Vagina (tissue), 2 donors: ENCODE measurements around the gene LDB2. TPM values are rescaled to one million over a fixed set of nuclear protein-coding genes. Genes with fewer than 3 reads are reported as not detected.

Source experiments
- DNase-seq, 2 donors: peaks; one replicate each; pipeline ENCODE4 v3.0.0-alpha.2; 2017; ENCODE audit errors: extremely low spot score in 2 of 2
- H3K27ac ChIP-seq: fragments of 200-600 bp; sonication (generic); one replicate; pipeline ENCODE4 v1.5.1; 2019
- H3K27me3 ChIP-seq: fragments of 200-600 bp; sonication (generic); one replicate; pipeline ENCODE4 v1.5.1; 2019
- H3K36me3 ChIP-seq, 2 donors: fragments of 200-600 bp; sonication (generic); one replicate each; pipeline ENCODE4 v1.5.1; 2017 to 2019
- H3K4me1 ChIP-seq: fragments of 200-600 bp; sonication (generic); one replicate; pipeline ENCODE4 v1.5.1; 2019
- H3K4me3 ChIP-seq, 2 donors: fragments of 200-600 bp; sonication (generic); 1 replicate in 1 of 2; 2 replicates in 1 of 2; pipeline ENCODE4 v1.5.1; 2016 to 2019
- H3K9me3 ChIP-seq: fragments of 200-600 bp; sonication (generic); one replicate; pipeline ENCODE4 v1.5.1; 2019
- CTCF ChIP-seq, 3 experiments: fragments of 450-650 bp in 2 of 3; fragments of 200-600 bp in 1 of 3; sonication (generic) in 1 of 3; IDR thresholded peaks; one replicate each; pipeline ENCODE4 v1.5.1; 2017 to 2019; ENCODE audit warnings: antibody characterized with exemption in 3 of 3, mild to moderate bottlenecking in 2 of 3, moderate library complexity in 2 of 3
- POLR2A ChIP-seq, 2 donors: fragments of 450-650 bp; IDR thresholded peaks; one replicate each; pipeline ENCODE4 v1.6.1; 2017; ENCODE audit warnings: antibody characterized with exemption in 2 of 2, mild to moderate bottlenecking in 2 of 2, moderate library complexity in 2 of 2
- POLR2AphosphoS5 ChIP-seq, 2 donors: sonication (generic); formaldehyde crosslinking; IDR thresholded peaks; one replicate each; pipeline ENCODE4 v1.9.0; 2017; ENCODE audit warnings: antibody characterized with exemption in 2 of 2, mild to moderate bottlenecking in 2 of 2, low read depth in 1 of 2; ENCODE audit not compliant: insufficient read depth in 1 of 2
- intact Hi-C: fragments of 100-400 bp; cut with DNase I; formaldehyde crosslinking; loops from one replicate; pipeline ENCODE4 v1.15.1; 2023
- total RNA-seq: library from RNA; depleted of rRNA; stranded (reverse); fragments of >200 nt; gene quantifications from one replicate; pipeline ENCODE4 v1.2.3, GENCODE V29; 2016

The LDB2 gene
- total RNA-seq, 1 donor from 2014 or later: 70.0 TPM

DNA sequence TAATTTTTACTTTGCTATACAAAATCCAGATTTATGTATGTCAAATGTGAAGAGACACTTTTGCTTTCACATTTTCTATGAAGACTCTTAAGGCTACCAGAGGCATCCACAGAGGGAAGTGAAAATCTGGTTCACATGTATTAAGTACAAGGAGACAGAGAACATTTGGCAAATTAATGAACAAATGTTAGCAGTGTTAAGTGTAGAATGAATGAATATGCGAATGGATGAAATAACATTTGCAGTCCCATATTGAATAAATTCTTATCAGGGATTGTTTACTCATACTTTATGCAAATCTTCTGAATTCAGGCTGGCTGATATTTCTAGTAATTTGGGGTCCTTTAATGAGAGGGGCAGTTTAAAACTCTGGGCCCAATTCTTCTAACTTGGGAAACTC lies 159.9 kb downstream of the LDB2 start:
- no peak for DNase-seq
- H3K36me3 ChIP-seq: no peaks in the 10 kb centered on the region
- H3K4me1 ChIP-seq: no peaks in the 10 kb centered on the region
- no peak overlapping the region for H3K4me3 ChIP-seq
- intact Hi-C loops: no loop called here
- H3K27me3 ChIP-seq: no peaks in the 10 kb centered on the region
- no peaks in the 10 kb centered on the region for H3K9me3 ChIP-seq
- no peak for TF ChIP-seq POLR2A (IDR thresholded peaks at IDR 0.05)
- TF ChIP-seq CTCF (IDR thresholded peaks at IDR 0.05): no peak
- TF ChIP-seq POLR2AphosphoS5 (IDR thresholded peaks at IDR 0.05; ENCODE audit: insufficient read depth in 1 of 2, low read depth in 1 of 2): no peak
- H3K27ac ChIP-seq: no peak overlapping the region

DNA sequence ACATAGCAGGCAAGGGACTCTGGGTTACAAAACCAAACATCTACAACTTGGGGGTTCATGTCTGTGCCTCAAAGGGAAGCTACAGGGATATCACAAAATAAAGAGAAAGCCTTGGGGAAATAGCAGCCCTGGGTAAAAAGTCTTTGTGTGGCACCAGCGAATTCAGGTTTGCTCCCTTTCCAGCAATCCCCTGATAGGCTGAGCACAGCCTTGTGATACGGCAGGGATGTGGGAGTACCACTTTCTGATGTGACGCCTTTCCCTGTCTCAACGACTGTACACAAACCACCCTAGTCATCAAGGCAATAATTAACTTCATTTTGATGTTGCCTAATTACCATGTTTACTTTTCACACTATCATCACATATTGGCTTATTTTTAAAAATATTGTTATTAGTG lies 164.9 kb downstream of the LDB2 start:
- TF ChIP-seq CTCF (IDR thresholded peaks at IDR 0.05): no peak
- TF ChIP-seq POLR2AphosphoS5 (IDR thresholded peaks at IDR 0.05; ENCODE audit: insufficient read depth in 1 of 2, low read depth in 1 of 2): no peak
- no peak for TF ChIP-seq POLR2A (IDR thresholded peaks at IDR 0.05)
- Histone ChIP-seq H3K27me3 (no peaks in the 10 kb centered on the region), H3K4me3 (no peak overlapping the region), H3K4me1 (no peaks in the 10 kb centered on the region), H3K36me3 (no peaks in the 10 kb centered on the region), H3K27ac (no peak overlapping the region), H3K9me3 (no peaks in the 10 kb centered on the region)
- intact Hi-C loops: no loop called here
- no peak for DNase-seq

DNA sequence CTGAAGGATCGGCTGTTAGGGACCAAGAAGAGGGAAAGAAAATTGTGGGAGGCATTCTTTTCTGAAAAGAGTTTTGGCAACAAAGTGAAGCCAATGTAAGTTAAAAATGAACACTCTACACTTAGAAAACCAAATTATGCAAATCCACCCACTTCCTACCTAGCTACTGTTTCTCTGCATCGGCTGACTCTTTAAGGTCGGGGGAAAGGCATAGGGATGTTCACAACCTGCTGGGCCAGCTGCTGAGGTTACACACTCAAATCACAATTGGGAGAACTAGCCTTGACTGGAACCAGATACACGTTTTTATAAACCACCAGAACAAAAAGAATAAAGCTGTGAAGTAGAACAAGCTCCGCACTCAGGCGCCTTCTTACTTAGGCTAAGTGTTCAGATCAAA lies 165.7 kb downstream of the LDB2 start:
- Histone ChIP-seq H3K36me3 (no peaks in the 10 kb centered on the region), H3K9me3 (no peaks in the 10 kb centered on the region), H3K27ac (no peak overlapping the region), H3K4me1 (no peaks in the 10 kb centered on the region), H3K4me3 (no peak overlapping the region), H3K27me3 (no peaks in the 10 kb centered on the region)
- intact Hi-C loops: no loop called here
- TF ChIP-seq POLR2AphosphoS5 (IDR thresholded peaks at IDR 0.05; ENCODE audit: insufficient read depth in 1 of 2, low read depth in 1 of 2): no peak
- TF ChIP-seq CTCF (IDR thresholded peaks at IDR 0.05): no peak
- no peak for TF ChIP-seq POLR2A (IDR thresholded peaks at IDR 0.05)
- no peak for DNase-seq

DNA sequence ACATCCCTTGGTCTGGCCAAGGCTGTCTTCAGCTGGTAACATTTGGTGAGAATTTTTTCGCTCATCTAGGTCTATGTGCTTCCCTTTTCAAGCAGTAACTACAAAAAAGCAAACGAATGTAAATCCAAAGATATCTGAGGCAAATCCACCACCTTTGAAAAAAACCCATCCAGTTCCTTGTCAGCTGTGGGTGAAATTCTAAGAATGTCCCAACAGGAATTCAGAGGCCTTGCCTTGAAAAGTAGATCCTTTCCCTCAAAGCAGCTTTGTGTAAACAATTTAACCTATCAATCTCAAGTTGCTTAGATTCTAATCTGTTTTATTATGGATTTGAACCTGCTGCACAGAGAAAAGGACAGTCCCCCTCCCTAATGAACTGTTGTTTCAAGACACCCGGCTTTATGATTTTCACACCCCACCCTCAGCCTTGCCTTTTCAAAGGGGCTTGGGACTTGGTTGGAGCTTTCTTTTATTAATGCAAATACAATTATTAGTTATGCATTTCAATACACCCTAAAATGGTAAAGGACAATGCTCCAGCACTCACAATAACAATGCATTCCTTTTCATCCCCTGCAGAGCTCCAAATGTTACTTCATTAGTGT lies 166.6 kb downstream of the LDB2 start:
- Histone ChIP-seq H3K27ac (no peak overlapping the region), H3K9me3 (no peaks in the 10 kb centered on the region), H3K4me3 (no peak overlapping the region), H3K4me1 (no peaks in the 10 kb centered on the region), H3K27me3 (no peaks in the 10 kb centered on the region), H3K36me3 (no peaks in the 10 kb centered on the region)
- intact Hi-C loops: no loop called here
- TF ChIP-seq CTCF (IDR thresholded peaks at IDR 0.05) (no peak), POLR2AphosphoS5 (IDR thresholded peaks at IDR 0.05; ENCODE audit: insufficient read depth in 1 of 2, low read depth in 1 of 2) (no peak), POLR2A (IDR thresholded peaks at IDR 0.05) (no peak)
- DNase-seq: no peak

GRCh38 chr4:16730522-16731205 lies 167.8 kb downstream of the LDB2 start:
- Histone ChIP-seq H3K4me1 (no peaks in the 10 kb centered on the region), H3K4me3 (no peak overlapping the region), H3K27ac (no peak overlapping the region), H3K9me3 (no peaks in the 10 kb centered on the region), H3K27me3 (no peaks in the 10 kb centered on the region), H3K36me3 (no peaks in the 10 kb centered on the region)
- DNase-seq: no peak
- intact Hi-C loops: no loop called here
- no peak for TF ChIP-seq POLR2A (IDR thresholded peaks at IDR 0.05)
- no peak for TF ChIP-seq POLR2AphosphoS5 (IDR thresholded peaks at IDR 0.05; ENCODE audit: insufficient read depth in 1 of 2, low read depth in 1 of 2)
- no peak for TF ChIP-seq CTCF (IDR thresholded peaks at IDR 0.05)
